ENCODE data around the gene ATRX.

ATRX gene

GRCh38 chrX:77484045-77484444 is 302.0 kb downstream of the ATRX start:
- no peak for DNase-seq

DNA sequence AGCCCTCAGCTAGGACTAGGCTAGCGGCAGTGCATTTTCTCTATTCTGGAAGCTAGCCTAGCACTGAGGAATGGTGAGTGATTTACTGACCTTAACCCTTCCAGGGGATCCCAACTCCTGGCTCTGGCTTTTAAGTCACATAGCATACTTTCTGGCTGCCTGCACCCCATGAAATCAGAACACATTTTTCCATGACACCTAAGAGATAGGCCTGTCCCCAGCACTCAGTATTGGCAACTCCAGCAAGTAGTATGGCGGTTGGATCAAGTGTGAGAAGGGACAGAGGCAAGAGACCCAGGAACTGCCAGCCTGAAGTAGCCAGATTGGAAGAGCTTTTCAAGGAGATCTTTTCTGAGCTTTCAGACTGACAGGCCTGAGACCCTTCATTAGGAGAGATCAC is 330.6 kb downstream of the ATRX start:
- no peak for DNase-seq

All from NCI-H1436 (cell line).